Parathyroid adenoma (tissue), 2 donors: Measurements from ENCODE around the gene SOX13.

Experiments used
- H2AFZ ChIP-seq: fragments of 300-600 bp; sonication (generic); one replicate; pipeline ENCODE4 v1.7.0; 2017; ENCODE audit warnings: antibody characterized with exemption, mild to moderate bottlenecking
- H3K27ac ChIP-seq: fragments of 300-600 bp; sonication (generic); one replicate; pipeline ENCODE4 v1.7.0; 2017
- H3K27me3 ChIP-seq: fragments of 300-600 bp; sonication (generic); one replicate; pipeline ENCODE4 v1.7.0; 2017; ENCODE audit warnings: low read length; ENCODE audit not compliant: control insufficient read depth, insufficient read depth
- H3K36me3 ChIP-seq: fragments of 300-600 bp; sonication (generic); one replicate; pipeline ENCODE4 v1.7.0; 2017; ENCODE audit warnings: low read length; ENCODE audit not compliant: control insufficient read depth, insufficient read depth
- H3K4me1 ChIP-seq: fragments of 300-600 bp; sonication (generic); one replicate; pipeline ENCODE4 v1.7.0; 2017; ENCODE audit warnings: control low read depth
- H3K4me2 ChIP-seq: fragments of 300-600 bp; sonication (generic); one replicate; pipeline ENCODE4 v1.7.0; 2017; ENCODE audit warnings: low read length
- H3K4me3 ChIP-seq: fragments of 300-600 bp; sonication (generic); one replicate; pipeline ENCODE4 v1.7.0; 2017; ENCODE audit warnings: low read depth, low read length
- H3K79me2 ChIP-seq: fragments of 300-600 bp; sonication (generic); one replicate; pipeline ENCODE4 v1.7.0; 2017; ENCODE audit warnings: control low read depth
- H3K9ac ChIP-seq: fragments of 300-600 bp; sonication (generic); one replicate; pipeline ENCODE4 v1.7.0; 2017; ENCODE audit warnings: mild to moderate bottlenecking
- H3K9me3 ChIP-seq: fragments of 300-600 bp; sonication (generic); one replicate; pipeline ENCODE4 v1.7.0; 2017; ENCODE audit warnings: low read length; ENCODE audit not compliant: control insufficient read depth
- TF ChIP-seq, protein P1 (sequence below): fragments of 300-600 bp; sonication (generic); IDR thresholded peaks from one replicate; pipeline ENCODE4 v1.7.0; 2017; ENCODE audit warnings: antibody characterized with exemption, mild to moderate bottlenecking
- donor health status: primary hyperparathyroidism.

The SOX13 gene

DNA sequence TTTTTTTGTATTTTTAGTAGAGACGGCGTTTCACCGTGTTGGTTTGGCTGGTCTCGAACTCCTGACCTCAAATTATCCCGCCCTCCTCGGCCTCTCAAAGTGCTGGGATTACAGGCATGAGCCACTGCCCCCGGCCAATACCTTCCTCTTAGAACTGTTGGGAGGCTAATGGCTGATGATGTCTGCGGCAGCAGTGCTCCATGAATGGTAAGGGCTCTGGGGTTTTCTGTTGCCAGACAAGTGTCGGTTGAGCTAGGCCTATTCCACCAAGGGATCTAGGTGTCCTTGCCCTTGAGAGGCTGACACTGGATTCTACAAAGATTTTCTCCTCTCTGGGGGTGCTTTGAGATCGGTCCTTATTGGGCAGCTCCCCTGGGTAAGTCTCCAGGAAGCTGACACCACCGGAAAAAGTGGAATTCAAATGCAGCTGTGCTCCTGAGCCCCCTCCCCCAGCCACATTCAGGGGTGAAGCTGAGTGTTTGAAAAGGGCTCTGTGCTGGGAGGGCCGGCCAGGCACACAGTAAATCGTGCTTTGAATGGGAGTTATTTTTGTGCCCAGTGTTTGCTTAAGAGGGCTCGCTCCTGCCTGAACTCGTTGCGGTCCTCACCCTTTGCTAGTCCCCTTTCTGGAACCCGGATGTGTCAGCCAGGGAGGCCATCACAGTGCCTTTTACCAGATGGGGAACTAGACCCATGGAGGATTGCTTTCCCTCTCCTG is 5.2 kb downstream of the SOX13 start:
- Histone ChIP-seq H3K27ac (no peak overlapping the region), H2AFZ (no peak overlapping the region), H3K27me3 (no peaks in the 10 kb centered on the region), H3K4me3 (no peak overlapping the region), H3K79me2 (peaks cover 44% of the 10 kb centered on the region), H3K9ac (no peak overlapping the region), H3K9me3 (no peaks in the 10 kb centered on the region), H3K4me2 (no peak overlapping the region), H3K4me1 (peaks cover 18% of the 10 kb centered on the region), H3K36me3 (no peaks in the 10 kb centered on the region)
- TF ChIP-seq, protein P1, sequence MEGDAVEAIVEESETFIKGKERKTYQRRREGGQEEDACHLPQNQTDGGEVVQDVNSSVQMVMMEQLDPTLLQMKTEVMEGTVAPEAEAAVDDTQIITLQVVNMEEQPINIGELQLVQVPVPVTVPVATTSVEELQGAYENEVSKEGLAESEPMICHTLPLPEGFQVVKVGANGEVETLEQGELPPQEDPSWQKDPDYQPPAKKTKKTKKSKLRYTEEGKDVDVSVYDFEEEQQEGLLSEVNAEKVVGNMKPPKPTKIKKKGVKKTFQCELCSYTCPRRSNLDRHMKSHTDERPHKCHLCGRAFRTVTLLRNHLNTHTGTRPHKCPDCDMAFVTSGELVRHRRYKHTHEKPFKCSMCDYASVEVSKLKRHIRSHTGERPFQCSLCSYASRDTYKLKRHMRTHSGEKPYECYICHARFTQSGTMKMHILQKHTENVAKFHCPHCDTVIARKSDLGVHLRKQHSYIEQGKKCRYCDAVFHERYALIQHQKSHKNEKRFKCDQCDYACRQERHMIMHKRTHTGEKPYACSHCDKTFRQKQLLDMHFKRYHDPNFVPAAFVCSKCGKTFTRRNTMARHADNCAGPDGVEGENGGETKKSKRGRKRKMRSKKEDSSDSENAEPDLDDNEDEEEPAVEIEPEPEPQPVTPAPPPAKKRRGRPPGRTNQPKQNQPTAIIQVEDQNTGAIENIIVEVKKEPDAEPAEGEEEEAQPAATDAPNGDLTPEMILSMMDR: no peak

DNA sequence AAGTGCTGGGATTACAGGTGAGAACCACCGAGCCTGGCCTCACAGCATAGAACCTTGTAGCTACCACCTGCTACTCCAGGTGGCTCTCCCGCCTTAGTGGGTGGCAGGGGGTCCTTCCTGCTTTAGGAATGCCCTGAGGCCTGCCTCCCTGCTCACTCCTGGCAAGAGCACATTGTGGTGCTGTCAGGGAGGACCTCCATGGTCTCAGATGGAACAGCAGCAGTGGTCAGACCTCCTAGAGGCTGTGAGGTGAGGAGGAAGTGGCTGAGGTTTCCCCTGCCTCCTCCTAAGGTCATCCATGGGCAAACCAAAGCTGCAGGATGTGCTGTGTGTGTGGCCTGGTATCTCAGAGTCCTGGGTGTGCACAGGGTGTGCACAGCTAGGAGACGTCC is 6.7 kb downstream of the SOX13 start:
- Histone ChIP-seq H3K9ac (no peak overlapping the region), H3K36me3 (no peaks in the 10 kb centered on the region), H2AFZ (no peak overlapping the region), H3K9me3 (no peaks in the 10 kb centered on the region), H3K27me3 (no peaks in the 10 kb centered on the region), H3K4me1 (peaks cover 30% of the 10 kb centered on the region), H3K79me2 (peaks cover 45% of the 10 kb centered on the region), H3K4me2 (peak overlapping the region; percentile 59), H3K4me3 (no peak overlapping the region), H3K27ac (peak overlapping the region; percentile 67)
- TF ChIP-seq, protein P1: no peak

DNA sequence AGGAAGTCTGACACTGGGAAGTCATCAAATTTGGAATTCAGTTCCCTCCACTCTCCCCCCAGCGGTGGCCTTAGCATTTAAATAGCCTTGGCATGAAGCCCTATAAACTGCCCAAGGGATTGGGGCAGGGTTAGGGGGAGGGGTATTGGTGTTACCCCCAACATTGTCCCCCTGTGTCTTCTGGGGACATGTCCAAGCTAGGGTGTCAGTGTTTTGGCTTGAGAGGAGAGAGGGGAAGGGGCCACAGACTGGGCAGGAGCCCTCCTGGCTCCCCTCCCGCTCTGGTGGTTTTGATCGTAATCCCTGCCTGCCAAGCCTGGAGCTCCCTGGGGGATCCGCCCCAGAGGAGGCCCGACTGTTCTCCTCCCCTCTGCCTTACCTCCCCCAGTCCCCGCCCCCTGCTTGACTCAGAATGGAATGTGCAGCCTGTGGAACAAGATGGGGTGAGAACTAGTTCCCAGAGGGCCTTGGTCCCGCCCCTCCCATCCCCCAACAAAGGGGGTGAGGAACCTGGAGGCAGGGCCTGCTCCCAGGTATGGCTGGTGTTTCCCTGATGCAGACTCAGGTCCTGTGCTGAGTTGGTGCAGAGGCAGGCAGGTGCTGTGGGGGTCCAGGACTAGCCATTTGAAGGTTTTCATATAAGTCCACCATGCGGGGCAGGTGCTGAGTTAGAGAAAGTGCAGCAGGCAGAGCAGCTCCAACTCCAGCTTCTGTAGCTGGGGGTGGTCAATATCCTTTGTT is 7.4 kb downstream of the SOX13 start:
- no peak overlapping the region for H3K4me3 ChIP-seq
- no peaks in the 10 kb centered on the region for H3K36me3 ChIP-seq
- peak overlapping the region; percentile 67 for H3K27ac ChIP-seq
- H3K4me1 ChIP-seq: peaks cover 34% of the 10 kb centered on the region
- H3K4me2 ChIP-seq: peak overlapping the region; percentile 59
- H3K27me3 ChIP-seq: no peaks in the 10 kb centered on the region
- H3K9ac ChIP-seq: no peak overlapping the region
- H2AFZ ChIP-seq: no peak overlapping the region
- peaks cover 47% of the 10 kb centered on the region for H3K79me2 ChIP-seq
- no peaks in the 10 kb centered on the region for H3K9me3 ChIP-seq
- TF ChIP-seq, protein P1: no peak

DNA sequence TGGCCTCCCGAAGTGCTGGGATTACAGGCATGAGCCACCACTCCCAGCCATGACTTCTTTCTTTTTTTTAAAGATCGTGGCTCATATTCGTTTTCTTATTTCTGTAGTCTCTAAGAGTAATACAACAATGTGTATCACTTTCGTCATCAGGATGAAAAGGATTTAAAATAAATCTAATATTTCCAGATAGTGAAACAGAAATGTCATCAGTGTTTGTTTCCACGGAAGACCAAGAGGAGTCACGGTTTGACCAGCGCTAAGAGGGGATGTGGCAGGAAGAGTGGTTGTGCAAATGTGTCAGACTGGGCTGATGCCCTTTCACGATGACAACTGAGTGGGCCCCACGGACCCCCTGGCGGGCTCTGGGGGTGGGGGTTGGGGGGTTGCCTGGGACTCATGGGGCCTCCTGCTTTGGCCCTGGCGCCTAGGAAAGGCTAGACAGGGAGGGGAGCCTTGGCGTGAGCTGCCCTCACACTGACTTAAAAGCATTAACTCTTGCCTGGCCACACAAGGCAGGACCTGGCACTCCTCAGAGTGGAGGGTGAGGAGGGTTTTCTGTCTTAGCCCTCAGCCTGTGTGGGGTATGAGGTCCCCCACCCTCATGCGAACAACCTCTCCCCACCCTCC is 8.4 kb downstream of the SOX13 start:
- Histone ChIP-seq H3K4me2 (no peak overlapping the region), H2AFZ (no peak overlapping the region), H3K9ac (no peak overlapping the region), H3K79me2 (peaks cover 39% of the 10 kb centered on the region), H3K27ac (peak overlapping the region; percentile 67), H3K4me3 (no peak overlapping the region), H3K36me3 (no peaks in the 10 kb centered on the region), H3K4me1 (peaks cover 32% of the 10 kb centered on the region), H3K9me3 (no peaks in the 10 kb centered on the region), H3K27me3 (no peaks in the 10 kb centered on the region)
- TF ChIP-seq, protein P1: no peak
